TTC549 (cell line): Measurements from ENCODE around the gene TRMO.

Experiments used
- FAIRE-seq: peaks from 2 replicates; lab custom pipeline; 2012; peaks lifted over from hg19 to GRCh38; lab: Jason Lieb, UNC

The TRMO gene

DNA sequence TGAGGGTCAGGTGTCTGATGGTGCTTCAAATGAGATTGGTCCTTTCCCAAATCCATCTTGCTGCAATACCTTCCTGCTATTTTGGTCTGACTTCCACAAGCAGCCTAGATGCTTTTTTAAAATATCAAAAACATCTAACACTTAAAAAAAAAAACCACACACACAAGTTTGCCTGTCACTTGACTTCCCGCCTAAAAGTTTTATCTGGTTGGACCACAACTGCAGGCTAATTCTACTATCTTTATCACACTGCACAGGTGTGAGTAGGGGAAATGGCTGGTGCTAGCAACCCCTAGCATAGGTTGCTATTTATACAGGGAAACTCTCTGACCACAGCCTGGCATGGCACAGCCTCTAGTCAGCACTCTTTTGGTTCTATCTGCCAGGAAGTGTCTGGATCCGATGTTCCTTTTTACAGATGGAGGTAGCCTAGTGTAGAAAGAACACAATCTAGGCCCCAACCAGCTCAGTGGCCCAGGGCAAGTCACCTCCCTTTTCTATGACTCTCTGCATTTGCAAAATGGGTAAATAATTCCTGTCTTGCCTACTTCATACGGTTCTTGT lies 15.9 kb upstream of the TRMO start, which contains the start of gene HEMGN:
Gene HEMGN (minus strand): TSS at position 92 of the 564 bp plus-strand sequence. CDS start 36 bp downstream, at position 56.
- FAIRE-seq, result no peak

DNA sequence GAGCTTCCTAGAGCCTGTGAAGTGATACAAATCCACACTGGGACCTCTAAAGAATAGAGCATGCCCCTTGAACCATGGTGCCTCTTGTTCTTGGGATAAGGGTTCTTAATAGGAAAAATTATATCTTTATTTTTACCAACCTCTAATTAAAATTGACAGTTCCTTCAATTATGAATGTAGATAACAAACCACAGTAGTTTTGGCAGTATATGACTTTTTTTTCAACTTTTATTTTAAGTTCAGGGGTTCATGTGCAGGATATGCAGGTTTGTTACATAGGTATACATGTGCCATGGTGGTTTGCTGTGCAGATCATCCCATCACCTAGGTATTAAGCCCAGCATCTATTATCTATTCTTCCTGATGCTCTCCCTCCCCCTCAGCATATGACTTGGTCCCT lies 14.7 kb upstream of the TRMO start:
- no peak for FAIRE-seq

DNA sequence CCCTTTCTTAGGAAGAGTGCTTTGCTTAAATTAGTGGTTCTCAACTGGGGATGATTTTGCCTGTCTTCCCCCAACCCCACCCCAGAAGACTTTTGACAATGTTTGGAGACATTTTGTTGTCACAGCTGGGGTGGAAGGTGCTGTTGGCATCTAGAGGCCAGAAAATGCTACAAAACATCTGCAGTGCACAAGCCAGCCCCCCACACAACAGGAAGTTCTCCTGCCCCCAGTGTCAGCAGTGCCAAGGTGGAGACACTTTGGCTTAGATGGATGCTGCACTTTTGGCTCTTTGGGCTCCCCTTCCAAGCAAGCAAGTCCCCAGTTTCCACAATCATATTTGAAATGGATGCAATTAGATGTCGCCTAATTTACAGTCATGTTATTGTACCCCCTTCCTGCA lies 13.0 kb upstream of the TRMO start:
- FAIRE-seq, result no peak

DNA sequence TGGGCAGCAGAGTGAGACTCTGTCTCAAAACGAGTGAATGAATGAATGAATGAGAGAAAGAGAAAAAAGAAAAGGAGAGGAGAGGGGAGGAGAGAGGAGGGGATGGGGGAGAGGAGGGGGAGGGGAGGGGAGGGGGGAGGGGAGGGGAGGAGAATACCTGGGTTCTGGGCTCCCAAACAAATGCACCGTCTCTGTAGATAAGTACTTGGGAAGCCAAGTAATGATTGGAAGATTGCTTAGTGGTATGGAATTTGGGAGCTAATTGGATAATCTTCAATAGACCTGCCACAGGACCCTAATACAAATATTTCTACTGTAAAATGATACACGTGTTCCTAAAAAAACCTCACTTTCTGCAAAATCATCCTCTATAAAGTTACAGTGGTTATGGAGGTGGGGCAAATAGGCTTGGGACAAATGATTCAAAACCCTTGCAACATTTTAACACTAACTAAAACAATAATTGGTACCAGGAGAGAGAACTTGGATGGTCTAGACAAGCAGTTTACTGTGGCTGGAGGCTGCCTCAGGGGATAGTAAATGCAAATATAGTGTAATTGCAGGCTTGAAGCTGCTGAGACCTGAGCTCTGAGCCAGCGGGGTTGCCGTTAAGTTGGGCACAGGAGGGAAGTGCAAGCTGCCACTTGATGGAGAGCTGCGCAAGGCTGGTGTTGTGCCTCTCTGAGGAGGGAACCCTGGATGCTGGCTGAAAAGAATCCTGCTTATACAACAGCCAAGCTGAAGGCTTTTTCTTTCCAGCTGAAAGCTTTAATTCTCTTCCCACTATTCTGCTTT lies 12.2 kb upstream of the TRMO start:
- no peak for FAIRE-seq

DNA sequence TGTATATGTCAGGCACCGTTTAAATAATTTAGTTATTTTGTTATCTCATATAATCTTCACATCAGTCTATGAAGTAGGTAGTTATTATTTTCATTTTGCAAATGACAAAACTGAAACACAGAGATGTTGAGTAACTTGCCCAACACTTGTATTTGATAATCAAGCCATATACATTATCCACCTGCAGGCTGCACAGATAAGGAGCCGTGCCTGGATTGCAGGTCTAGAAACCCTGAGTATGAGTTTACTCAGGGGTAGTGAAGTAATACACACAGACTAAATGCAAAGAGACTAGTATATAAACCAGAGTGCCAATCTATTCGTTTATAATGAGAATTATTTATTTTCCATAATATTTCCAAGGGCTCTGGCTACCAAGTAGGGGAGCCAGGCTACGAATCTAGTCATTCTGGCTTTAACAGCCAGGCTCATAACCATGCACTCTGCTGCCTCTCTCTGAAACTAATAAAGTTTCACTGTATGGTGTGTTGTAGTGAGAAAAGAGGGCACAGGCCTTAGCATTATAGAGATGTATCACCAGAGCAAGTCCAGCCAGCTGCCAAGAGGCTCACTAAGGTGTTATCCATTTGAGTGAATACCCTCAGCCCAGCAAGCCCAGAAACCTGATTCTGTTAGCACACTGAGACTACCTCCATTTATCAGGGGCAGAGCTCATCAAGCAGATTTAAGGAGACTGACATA lies 11.1 kb upstream of the TRMO start:
- FAIRE-seq, result no peak

DNA sequence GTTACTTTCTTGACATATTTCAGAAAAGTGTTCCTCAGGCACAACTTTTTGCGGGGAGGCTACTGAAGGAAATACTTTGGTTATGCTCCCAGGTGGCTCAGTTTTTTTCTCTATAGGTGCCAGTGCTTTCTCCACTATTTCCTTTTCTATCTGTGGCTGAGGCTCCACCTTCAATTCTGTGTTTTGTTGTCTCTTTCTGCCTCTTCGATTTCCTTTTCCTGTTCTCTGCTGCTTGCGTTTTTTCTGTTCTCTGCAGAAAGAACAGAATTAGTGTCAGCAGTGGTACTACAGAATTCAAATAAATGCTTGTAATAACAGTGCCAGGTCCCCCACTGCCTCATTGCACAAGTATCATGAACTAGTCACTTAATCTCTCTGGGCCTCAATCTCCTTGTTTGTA lies 8.7 kb upstream of the TRMO start:
- FAIRE-seq, result no peak

DNA sequence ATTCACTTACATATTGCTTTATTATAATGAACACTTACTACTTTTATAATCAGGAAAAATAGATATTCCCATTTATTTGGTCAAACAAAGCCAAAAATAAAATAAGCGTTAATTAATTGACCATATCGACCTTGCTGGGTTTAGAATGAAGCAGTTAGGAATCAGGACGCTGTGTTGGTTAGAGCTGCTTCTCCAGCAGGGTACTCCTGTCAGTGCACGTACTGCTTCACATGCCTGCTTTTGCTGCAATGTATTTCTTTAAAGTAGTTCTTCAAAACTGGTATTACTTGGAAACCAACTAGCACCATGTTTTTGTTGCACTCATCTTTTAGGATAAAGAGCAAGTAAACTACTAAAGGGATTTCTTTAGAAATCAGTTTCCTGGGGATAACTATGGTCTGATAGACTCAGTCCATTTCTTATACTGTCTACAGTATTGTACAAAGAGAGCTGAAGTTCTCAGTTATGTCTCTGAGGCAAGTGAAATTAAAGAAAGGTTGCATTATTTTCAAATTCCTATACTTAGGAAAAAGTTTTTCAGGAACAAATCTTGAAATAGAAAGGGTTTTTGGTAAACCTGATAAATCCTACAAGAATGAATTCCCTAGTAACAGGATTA lies 6.8 kb upstream of the TRMO start:
- no peak for FAIRE-seq

DNA sequence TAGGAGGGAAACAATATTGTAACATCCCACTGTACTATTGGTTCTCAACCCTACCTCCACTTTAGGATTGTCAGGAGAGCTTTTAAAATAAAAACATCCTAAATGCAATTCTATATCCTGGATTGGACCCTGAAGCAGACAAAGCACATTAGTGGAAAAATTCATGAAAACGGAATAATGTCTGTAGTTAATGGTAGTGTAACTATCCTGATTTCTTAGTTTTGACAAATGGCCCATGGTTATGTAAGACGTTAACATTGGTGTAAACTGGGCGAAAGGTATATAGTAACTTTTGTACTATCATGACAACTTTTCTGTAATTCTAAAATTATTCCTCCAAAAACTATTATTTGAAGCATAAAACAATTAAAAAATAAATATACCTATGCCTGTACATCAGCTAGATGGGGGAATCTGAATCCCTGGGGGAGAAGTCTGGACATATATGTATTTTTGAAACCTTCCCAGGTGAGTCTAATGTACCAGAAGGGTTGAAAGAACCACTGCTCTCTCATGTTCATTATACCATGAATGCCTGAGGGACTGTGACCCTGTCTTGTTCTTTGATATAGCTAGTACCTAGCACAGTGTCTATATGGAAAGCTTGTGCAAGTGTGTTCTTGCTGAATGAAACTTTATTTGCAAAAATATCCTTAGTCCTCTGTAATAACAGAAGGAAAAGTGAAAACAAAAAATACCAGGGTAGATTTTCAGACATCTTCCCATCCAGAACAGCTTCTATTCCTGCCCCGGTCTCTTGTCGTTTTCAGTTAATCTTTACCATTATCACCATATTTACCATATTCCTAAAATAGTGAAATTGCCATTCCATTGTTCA lies 3.4 kb upstream of the TRMO start:
- FAIRE-seq, result no peak

DNA sequence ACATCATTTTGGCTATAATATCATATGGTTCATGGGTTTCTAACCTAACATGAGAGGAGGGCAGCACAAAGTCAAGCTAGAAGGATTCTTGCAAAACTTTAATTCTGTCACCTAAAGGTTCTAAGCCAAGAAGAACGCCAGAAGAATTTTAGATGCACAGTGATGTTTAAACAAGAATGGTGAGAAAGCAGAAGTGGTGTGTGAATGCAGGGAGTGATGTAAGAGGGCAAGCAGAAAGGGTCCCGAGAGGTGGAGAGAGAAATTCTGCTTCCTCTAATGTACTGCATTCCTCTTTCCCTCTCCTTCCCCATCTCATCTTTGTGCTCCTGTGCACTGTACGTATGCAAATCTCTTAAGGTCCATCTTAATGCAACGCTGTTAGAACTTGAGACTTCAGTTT lies 2.1 kb upstream of the TRMO start:
- FAIRE-seq, result no peak

DNA sequence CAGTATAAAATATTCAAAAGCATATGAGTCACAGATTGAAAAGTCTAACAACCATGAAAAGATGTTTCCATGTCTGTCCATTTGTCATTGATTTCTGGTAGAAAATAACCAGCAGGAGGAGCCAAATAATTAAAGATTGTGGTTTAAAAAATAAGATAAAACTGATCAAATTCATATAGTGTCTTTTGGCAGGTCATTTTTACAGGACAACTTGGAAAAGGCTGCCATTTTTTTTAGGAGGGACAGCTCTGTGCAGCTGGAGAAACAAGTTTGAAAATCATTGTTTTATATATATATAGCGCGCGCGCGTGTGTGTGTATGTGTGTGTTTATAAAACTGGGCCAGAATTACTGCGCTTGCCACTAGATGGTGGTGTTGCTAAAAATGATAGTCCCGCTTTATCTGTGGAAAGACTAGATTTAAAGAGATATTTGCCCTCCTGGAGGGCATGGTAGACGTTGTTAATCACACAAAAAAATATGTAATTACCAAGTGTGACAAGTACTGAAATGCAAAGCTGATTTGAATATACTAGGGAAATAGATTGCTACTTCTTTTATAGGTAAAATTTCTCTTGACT lies 1.3 kb upstream of the TRMO start:
- peak; percentile 68 for FAIRE-seq

DNA sequence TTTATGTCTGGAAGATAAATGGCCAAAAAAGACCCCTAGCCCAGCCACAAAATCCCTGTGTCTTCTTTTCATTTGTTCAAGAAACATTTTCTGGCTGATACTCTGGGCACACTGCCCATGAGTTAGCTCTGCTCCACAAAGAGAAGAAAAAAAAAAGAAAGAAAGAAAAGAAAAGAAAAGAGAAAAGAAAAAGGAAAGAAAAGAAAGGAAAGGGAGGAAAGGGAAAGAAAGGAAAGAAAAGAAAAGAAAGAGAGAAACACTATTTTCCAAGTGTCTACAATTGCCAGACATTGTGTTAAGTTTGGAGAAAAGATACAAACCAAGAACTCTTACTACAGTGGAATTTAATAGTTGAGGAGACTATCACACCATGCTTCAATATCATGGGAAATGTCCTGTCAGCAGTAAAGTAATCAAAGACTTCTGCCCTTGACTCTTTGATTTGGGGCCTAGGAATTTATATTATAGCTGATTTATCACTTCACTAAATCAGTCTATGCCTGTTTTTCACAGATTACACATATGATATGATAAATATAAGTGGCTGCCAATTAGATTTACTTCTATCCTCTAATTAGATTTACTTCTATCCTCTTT lies 3.0 kb downstream of the TRMO start:
- no peak for FAIRE-seq

DNA sequence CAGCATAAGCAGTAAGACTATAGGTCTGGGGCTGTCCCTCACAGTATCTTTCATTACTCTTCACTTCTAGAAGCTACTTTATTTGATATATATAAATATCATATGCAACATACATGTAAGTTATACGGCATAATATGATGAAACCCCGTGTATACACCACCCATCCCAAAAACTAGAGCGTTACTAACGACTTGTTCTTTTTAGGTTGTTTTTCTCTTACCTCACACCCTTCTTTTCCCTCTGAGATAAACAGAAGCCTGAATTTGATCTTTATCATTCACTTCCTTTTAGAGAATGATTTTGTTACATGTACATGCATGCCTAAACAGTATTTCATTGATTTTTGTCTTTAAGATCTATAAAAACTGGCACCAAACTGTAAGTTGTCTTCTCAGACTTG lies 3.7 kb downstream of the TRMO start:
- no peak for FAIRE-seq

DNA sequence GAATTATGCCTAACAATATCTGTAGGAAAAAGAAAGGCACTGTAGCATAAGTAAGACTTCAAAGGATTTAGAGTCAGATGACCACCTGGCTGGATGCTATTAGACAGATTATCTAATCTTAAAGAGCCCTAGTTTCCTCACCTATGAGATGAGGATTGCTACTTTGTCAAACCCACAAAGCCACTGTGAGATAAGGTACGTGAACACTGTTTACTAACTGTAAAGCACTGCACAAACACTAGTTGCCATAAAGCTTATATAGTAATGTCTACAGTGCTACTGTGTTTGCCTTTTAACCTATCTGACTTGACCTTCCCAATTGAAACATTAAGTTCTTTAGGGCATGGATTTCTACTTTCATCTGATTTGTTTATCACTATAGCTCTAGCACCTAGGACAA lies 10.3 kb downstream of the TRMO start:
- FAIRE-seq, result no peak

DNA sequence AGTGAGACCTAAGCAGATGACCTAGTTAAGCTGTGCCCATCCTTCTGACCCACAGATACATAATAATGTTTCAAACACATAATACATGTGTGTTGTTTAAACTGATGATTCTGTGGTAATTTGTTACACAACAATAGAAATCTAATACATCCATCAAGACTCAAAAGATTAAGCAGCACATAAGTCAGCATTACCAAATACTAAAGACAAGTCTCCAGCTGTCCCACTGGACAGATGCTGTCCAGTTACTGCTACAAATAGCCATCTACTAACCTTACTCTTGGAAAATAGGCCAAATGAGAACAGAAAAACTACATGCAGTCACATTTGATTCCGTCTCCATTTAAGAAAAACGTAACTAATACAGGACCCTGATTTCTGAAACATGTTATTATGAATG lies 10.8 kb downstream of the TRMO start:
- FAIRE-seq, result no peak

DNA sequence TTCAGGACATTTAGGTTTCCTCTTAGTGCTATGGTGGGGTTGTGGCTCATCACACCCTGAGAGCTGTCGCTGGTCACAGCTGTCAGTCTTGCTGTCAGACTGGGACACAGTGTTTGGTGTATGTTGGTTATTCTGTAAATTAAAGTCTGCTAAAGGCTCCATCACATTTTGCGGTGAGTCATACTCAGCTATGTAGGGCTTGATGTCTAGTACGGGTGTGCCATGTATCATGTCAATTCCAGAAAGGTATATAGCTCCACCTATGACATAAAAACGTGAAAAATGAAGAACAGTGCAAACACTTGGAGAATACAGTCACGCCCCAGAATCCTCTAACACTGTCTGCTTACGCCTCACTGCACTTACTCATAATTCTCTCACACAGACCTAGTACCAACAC lies 11.9 kb downstream of the TRMO start:
- FAIRE-seq, result no peak

DNA sequence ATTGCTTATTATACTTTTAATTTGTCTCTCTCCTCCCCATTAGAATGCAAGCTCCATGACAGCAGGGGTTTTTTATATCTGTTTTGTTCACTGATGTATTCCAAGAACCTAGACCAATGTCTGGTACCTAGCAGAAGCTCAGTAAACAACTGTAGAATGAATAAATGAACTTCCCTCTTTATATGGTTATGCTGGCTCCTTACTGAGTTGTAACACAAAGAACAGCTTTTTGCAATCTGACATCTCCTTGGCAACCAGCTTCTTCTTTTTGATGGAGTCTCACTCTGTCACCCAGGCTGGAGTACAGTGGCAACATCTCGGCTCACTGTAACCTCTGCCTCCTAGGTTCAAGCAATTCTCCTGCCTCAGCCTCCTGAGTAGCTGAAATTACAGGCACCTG lies 13.6 kb downstream of the TRMO start:
- FAIRE-seq, result no peak

DNA sequence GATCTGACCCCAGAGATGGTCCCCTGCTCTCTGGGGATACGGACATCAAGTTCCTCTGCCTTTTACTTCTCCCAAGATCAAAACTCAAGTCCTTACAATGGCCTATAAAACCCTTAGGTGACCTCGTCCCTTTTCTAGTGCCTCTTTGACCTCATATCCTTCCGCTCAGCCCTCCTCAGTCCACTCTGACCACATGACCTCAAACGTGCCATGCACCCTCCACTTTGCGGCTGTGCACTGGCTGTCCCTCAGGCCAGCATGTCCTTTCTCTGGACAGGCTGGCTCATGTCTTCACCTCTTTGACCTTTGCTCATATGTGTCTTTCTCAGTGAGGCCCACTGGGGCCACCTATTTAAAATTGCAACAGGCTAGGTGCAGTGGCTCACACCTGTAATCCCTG lies 14.7 kb downstream of the TRMO start:
- no peak for FAIRE-seq

DNA sequence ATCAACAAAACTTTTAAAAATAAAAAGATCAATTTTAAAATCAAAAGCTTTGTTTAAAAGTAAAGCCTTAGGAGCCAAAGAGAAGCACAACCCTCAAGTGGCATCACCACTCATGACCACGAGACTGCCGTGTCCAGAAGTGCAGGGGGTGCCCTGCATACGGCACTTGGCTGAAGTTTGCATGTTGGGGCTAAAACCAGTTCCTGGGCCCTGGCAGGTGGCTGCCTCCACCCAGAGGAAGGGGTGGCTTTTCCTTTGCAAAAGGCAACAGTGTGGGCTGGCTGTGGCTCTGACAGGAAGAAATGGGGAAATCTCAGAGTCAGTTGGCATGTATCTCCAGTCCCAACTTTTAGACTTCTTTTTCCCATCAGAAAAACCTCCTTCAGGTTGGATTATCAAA lies 15.3 kb downstream of the TRMO start:
- FAIRE-seq, result no peak

DNA sequence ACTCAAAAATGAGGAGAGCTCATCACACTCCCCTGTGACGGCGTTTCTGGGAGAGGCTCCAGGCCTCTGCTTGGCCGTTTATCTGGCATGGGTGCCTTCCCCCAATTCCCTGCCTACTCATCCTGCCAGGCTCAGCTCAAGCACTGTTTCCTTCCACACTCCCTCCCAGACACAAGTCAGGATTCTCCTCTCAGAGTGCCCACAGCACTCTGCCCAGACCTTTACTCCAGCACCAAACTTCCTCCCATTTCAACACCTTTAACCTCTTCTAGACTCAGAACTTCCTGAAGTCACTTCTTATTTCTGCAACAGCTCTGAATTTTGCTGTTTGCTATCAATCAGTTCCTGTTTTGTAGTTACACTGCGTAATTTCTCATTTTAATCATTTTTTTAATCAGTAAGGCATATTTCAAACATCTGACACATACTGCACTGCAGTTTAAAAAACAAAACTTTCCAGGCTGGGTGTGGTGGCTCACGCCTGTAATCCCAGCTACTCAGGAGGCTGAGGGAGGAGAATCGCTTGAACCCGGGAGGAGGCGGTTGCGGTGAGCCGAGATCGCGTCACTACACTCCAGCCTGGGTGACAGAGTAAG lies 16.0 kb downstream of the TRMO start:
- FAIRE-seq, result no peak

DNA sequence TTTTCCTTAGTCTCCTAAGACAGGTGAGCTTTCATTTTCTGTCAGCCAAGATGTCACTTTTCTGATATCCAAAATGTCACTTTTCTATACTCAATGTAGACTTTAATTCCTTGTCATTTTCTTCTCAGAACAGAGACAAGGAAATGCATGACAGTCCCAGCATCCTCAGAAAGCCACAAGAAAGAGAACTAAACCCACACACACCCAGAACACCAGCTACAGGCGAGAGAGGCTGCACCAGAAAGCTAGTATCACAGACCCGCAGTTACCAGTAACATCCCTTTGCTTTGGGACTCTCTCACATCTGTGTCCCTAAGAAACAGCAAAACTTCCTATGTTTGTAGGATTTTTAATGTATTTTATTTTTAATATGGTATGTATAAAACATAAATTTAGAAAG lies 17.1 kb downstream of the TRMO start:
- no peak for FAIRE-seq

DNA sequence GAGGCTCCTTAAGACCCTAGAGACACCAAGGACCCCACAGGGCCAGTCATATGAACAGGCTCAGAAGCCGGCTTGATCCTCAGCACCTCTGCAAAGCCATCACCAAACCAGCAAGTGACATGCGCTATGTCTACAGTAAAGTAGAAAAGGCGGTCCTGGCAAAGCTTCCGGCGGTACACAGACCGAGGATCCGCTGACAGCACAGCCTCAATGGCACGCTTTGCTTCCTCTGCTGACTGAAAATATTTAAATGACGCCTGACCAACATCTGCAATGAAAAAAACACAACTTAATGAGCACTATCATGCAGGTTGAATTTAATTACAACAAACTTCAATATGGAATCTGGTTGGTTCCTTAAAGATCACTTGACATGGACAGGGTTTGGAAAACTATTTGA lies 17.6 kb downstream of the TRMO start:
- FAIRE-seq, result no peak
